ENCODE measurements around the gene MBD3L2B. TPM values are rescaled to one million over a fixed set of nuclear protein-coding genes. Genes with fewer than 3 reads are reported as not detected.
"Not testable (repeated sequence)": the region's sequence is repeated elsewhere in the genome, so short reads cannot be mapped to it uniquely, and the experiment has no call there.

Gene MBD3L2B
- total and polyA plus RNA-seq, 8 donors: not detected

DNA sequence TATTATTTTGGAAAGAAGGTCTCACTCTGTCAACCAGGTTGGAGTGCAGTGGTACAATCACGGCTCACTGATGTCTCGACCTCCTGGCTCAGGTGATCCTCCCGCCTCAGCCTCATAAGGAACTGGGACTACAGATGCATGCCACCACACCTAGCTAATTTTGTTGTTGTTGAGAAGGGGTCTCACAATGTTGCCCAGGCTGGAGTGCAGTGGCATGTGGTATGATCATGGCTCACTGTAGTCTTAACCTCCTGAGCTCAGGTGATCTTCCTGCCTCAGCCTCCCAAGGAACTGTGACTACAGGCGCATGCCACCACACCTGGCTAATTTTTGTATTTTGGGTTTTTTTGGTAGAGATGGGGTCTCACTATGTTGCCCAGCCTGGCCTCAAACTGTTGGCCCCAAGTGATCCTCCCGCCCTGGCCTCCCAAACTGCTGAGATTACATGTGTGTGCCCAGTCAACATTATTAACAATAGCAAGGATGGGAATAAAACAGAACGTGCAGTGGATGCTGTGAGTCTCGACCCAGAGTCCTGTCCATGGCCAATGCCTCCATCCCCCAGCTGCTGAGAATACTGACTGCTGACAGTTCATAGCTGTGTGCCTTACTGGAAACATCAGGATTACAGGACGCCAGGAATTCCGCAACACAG, 42.7 kb upstream of the MBD3L2B start:
- Histone ChIP-seq H3K4me1 (no peaks in the 10 kb centered on the region), H3K9me3 (no peaks in the 10 kb centered on the region), H3K4me3 (no peak overlapping the region), H3K27me3 (no peaks in the 10 kb centered on the region), H3K36me3 (no peaks in the 10 kb centered on the region), H3K27ac (no peak overlapping the region)
- TF ChIP-seq, protein P1, sequence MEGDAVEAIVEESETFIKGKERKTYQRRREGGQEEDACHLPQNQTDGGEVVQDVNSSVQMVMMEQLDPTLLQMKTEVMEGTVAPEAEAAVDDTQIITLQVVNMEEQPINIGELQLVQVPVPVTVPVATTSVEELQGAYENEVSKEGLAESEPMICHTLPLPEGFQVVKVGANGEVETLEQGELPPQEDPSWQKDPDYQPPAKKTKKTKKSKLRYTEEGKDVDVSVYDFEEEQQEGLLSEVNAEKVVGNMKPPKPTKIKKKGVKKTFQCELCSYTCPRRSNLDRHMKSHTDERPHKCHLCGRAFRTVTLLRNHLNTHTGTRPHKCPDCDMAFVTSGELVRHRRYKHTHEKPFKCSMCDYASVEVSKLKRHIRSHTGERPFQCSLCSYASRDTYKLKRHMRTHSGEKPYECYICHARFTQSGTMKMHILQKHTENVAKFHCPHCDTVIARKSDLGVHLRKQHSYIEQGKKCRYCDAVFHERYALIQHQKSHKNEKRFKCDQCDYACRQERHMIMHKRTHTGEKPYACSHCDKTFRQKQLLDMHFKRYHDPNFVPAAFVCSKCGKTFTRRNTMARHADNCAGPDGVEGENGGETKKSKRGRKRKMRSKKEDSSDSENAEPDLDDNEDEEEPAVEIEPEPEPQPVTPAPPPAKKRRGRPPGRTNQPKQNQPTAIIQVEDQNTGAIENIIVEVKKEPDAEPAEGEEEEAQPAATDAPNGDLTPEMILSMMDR (IDR thresholded peaks at IDR 0.05): no peak
- ATAC-seq: no peak
- intact Hi-C loops (cut with DNase I): no loop called here
- WGBS, 2 donors: 85 to 89% methylated on average over 9 of the region's 9 CpGs
- DNase-seq: no peak
- no peak for FAIRE-seq

DNA sequence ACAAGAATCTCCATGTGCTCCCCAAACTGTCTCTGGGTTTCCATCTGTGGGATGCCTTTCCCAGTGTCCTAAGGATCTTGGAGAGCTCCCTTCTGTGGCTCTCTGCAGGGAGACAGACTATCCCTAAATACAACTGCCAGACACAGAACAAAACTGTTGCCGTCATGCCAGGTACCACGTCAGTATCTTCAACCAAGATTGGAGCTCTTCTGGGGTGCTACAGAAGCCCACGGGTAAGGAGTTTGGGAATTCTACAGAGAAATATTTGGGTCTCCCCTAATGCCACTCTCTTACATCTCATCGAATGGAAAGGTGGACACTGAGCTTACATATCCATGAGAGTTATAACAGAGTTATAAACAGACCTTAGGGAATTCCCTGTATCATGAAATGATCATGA, 42.1 kb upstream of the MBD3L2B start:
- DNase-seq: no peak
- H3K9me3 ChIP-seq: no peaks in the 10 kb centered on the region
- H3K36me3 ChIP-seq: no peaks in the 10 kb centered on the region
- TF ChIP-seq, protein P1 (IDR thresholded peaks at IDR 0.05): no peak
- FAIRE-seq: no peak
- no peak overlapping the region for H3K4me3 ChIP-seq
- no peaks in the 10 kb centered on the region for H3K27me3 ChIP-seq
- no peak overlapping the region for H3K27ac ChIP-seq
- WGBS, 2 donors: 65 to 71% methylated on average over 4 of the region's 4 CpGs
- intact Hi-C loops (cut with DNase I): no loop called here
- peak in 1 of 4 donors; percentile 22 for ATAC-seq
- no peaks in the 10 kb centered on the region for H3K4me1 ChIP-seq

DNA sequence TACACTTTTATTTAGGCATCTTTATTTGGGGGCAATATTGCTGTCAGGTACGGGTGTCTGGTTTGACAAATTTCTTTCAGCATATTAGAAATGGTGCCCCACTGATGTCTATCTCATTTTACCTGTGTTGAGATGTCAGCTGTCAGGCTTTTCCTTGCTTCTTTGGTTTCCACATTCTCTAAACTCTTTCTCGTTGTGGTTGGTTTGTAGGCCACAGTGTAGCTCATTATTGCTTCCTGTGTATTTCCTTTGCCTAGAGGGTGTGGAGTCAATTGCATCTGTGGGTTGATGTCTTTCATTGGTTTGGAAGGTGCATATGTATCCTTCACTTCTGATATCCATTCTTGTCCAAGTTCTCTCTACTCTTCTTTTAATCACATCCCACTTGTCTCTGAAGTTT, 38.7 kb upstream of the MBD3L2B start:
- 42 to 58% methylated on average over 1 of the region's 2 CpGs for WGBS, 2 donors
- H3K36me3 ChIP-seq; intact Hi-C loops (cut with DNase I); H3K27me3 ChIP-seq; DNase-seq; H3K9me3 ChIP-seq; H3K4me3 ChIP-seq; H3K4me1 ChIP-seq; ATAC-seq; H3K27ac ChIP-seq; FAIRE-seq: not testable (repeated sequence)

DNA sequence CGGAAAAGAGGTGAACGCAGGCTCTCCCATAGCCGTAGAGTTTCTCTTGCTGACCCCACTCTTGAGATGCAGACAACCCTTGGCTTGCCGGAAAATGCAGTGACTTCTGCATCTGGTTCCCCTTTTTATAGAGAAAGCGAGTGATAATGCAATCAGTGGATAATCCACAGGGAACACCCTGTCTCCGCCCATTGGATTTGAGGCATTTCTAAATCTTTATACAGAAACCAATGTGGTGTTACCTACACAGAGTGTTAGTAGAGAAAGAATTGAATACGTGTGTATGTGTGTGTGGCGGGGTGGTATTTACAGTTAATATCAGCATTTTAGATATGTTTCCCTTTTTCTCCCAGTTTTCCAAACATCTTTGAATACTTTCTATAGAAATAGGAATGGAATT, 37.3 kb upstream of the MBD3L2B start, which contains the start of gene MBD3L3:
TSS of gene MBD3L3 (minus strand) at position 101 of the 400 bp plus-strand sequence. CDS start at position 30, 71 bp downstream.
- H3K36me3 ChIP-seq; intact Hi-C loops (cut with DNase I); H3K27me3 ChIP-seq; FAIRE-seq; H3K4me3 ChIP-seq; H3K9me3 ChIP-seq; H3K4me1 ChIP-seq; ATAC-seq; DNase-seq; H3K27ac ChIP-seq: not testable (repeated sequence)
- no CpG with 5 or more reads among the region's 8 CpGs for WGBS, 2 donors

DNA sequence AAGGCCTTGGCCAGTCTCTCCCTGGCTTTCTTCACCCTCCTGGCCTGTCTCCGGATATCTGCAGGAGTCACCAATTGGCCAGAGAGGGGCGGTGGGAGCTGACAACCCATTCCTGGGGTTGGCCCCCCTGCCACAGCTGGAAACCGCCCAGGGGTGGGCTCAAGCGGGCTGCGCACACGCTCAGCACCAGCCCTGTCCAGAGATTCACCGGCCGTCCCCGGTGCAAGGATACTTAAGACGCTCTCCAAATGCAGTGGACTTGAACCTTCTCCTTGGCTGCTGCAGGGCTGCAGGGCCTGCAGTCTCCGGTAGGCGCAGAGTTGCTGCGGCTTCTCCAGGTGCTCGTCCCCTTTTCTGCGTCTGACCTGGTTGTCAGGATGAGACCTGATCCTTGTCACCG, 35.1 kb upstream of the MBD3L2B start:
- DNase-seq; ATAC-seq; intact Hi-C loops (cut with DNase I); H3K4me1 ChIP-seq; FAIRE-seq; H3K9me3 ChIP-seq; H3K27ac ChIP-seq; H3K4me3 ChIP-seq; H3K36me3 ChIP-seq; H3K27me3 ChIP-seq: not testable (repeated sequence)
- 71 to 80% methylated on average over 8 of the region's 16 CpGs for WGBS, 2 donors

DNA sequence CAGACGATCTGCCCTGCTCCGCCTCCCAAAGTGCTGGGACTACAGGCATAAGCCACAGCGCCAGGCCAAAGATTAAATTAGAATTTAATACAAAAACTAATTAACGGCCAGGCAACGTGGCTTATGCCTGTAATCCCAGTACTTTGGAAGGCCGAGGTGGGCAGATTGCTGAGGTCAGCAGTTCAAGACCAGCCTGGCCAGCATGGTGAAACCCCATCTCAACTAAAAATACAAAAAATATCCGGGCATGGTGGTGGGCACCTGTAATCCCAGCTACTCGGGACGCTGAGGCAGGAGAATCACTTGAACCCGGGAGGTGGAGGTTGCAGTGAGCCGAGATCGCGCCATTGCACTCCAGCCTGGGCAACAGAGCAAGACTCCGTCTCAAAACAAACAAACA, 34.4 kb upstream of the MBD3L2B start:
- DNase-seq; H3K4me1 ChIP-seq; FAIRE-seq; intact Hi-C loops (cut with DNase I); H3K4me3 ChIP-seq; H3K27me3 ChIP-seq; H3K27ac ChIP-seq; H3K36me3 ChIP-seq; ATAC-seq; H3K9me3 ChIP-seq: not testable (repeated sequence)
- 80 to 86% methylated on average over 12 of the region's 14 CpGs for WGBS, 2 donors

DNA sequence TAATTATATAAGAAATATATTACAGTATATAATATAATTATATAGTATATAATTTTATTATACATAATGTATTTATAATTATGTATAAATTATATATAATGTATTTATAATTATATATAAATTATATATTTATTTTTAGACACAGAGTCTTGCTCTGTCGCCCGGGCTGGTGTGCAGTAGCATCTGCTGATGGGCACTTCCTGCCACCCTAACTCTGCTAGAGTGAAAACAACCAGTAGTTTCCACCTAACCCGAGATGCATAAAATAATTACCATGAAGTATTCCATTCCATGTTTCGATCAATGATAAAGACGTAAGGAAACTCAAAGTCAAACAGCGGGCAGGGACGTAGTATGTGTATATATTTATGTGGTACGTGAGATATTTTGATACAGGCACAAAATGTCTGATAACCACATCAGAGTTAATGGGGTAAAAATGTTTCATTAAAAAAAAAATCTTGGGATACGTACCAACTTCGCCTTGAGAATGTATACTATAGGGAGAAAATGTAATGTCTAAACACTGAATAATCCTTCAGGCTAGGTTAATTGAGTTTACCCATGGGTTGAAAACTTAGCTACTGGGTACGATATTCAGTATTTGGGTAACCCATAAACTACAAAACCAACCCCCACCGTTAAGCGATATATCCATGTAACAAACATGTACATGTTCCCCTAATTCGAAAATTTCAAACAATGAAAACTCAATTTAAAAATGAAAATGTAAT, 33.6 kb upstream of the MBD3L2B start:
- H3K4me3 ChIP-seq; H3K9me3 ChIP-seq; H3K4me1 ChIP-seq; H3K27ac ChIP-seq; intact Hi-C loops (cut with DNase I); ATAC-seq; DNase-seq; H3K27me3 ChIP-seq; H3K36me3 ChIP-seq: not testable (repeated sequence)
- WGBS, 2 donors: 90 to 98% methylated on average over 8 to 12 of the region's 14 CpGs
- peak; percentile 41 for FAIRE-seq

DNA sequence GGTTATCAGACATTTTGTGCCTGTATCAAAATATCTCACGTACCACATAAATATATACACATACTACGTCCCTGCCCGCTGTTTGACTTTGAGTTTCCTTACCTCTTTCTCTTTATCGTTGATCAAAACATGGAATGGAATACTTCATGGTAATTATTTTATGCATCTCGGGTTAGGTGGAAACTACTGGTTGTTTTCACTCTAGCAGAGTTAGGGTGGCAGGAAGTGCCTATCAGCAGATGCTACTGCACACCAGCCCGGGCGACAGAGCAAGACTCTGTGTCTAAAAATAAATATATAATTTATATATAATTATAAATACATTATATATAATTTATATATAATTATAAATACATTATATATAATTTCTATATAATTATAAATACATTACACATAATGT, 31.7 kb upstream of the MBD3L2B start:
- H3K36me3 ChIP-seq; H3K27ac ChIP-seq; FAIRE-seq; intact Hi-C loops (cut with DNase I); H3K27me3 ChIP-seq; DNase-seq; H3K4me3 ChIP-seq; H3K9me3 ChIP-seq; H3K4me1 ChIP-seq; ATAC-seq: not testable (repeated sequence)
- 87 to 89% methylated on average over 7 of the region's 7 CpGs for WGBS, 2 donors

DNA sequence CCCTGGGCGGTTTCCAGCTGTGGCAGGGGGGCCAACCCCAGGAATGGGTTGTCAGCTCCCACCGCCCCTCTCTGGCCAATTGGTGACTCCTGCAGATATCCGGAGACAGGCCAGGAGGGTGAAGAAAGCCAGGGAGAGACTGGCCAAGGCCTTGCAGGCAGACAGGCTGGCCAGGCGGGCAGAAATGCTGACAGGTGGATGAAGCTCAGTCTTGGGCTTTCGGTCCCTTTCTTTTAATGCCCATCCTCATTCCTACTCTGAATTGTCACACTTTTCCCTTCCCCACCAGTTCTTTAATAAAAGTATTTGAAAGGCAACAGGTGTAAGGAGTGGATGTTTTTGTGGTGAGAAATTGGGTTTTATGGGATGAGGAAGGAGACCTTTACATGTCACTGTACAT, 30.2 kb upstream of the MBD3L2B start:
- H3K4me1 ChIP-seq; intact Hi-C loops (cut with DNase I); H3K27me3 ChIP-seq; DNase-seq; H3K36me3 ChIP-seq; FAIRE-seq; H3K9me3 ChIP-seq; ATAC-seq; H3K4me3 ChIP-seq; H3K27ac ChIP-seq: not testable (repeated sequence)
- 77 to 93% methylated on average over 2 of the region's 5 CpGs for WGBS, 2 donors

DNA sequence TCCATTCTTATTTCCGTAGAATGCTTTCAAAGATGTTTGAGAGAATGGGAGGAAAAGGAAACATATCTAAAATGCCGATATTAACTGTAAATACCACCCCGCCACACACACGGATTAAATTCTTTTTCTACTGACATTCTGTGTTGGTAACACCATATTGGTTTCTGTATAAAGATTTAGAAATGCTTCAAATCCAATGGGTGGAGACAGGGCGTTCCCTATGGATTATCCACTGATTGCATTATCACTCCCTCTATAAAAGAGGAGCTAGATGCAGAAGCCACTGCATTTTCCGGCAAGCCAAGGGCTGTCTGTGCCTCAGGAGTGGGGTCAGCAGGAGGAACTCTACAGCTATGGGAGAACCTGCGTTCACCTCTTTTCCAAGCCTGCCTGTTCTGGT, 27.8 kb upstream of the MBD3L2B start, which contains the start of gene MBD3L2:
TSS of gene MBD3L2 (plus strand) at position 301 of the 400 bp plus-strand sequence. CDS start at position 354, 53 bp downstream.
- H3K4me1 ChIP-seq; DNase-seq; intact Hi-C loops (cut with DNase I); FAIRE-seq; H3K4me3 ChIP-seq; H3K27ac ChIP-seq; H3K9me3 ChIP-seq; H3K36me3 ChIP-seq; ATAC-seq; H3K27me3 ChIP-seq: not testable (repeated sequence)
- WGBS, 2 donors: no CpG with 5 or more reads among the region's 7 CpGs

Measured in pancreas (tissue), 10 donors.